Endothelial cell of umbilical vein (primary cell): ENCODE measurements around the gene MEGF11. TPM values are rescaled to one million over a fixed set of nuclear protein-coding genes. Genes with fewer than 3 reads are reported as not detected.

Source experiments
- BruUV-seq: library from RNA; stranded (reverse); fragments of 400-500 nt; replicated peaks from 2 replicates; lab custom pipeline; 2021; lab: Mats Ljungman, UMichigan
- CTCF ChIA-PET: fragments of 300-600, 350-600 bp; sonication (Branson Sonifier 250); formaldehyde crosslinking; loops from one replicate; lab custom pipeline; 2021; ENCODE audit warnings: antibody characterized with exemption, inconsistent platforms; lab: Charles Lee
- POLR2A ChIA-PET: fragments of 300-600, 350-600 bp; sonication (Branson Sonifier 250); formaldehyde crosslinking; loops from one replicate; lab custom pipeline; 2021; ENCODE audit warnings: antibody characterized with exemption, inconsistent platforms; lab: Charles Lee
- DNase-seq: peaks from one replicate; pipeline ENCODE4 v3.0.0-alpha.2; 2011; ENCODE audit warnings: low read depth, low spot score
- FAIRE-seq: peaks from 2 replicates; lab custom pipeline; 2011; peaks lifted over from hg19 to GRCh38; lab: Jason Lieb, UNC
- H2AFZ ChIP-seq: 2 replicates; pipeline ENCODE4 v1.6.0; 2012; ENCODE audit warnings: low read depth, low read length, control low read depth, inconsistent platforms
- H3K27ac ChIP-seq: 2 replicates; pipeline ENCODE4 v1.5.1; 2011; ENCODE audit warnings: low read depth, mild to moderate bottlenecking, control low read depth, low read length, moderate library complexity; ENCODE audit not compliant: insufficient read depth
- H3K27me3 ChIP-seq, 2 experiments: 2 replicates each; pipeline versions ENCODE4 v1.6.0 to v1.6.1; 2011; ENCODE audit warnings: low read length in 2 of 2, mixed read lengths in 1 of 2; ENCODE audit not compliant: control insufficient read depth in 2 of 2, insufficient read depth in 2 of 2
- H3K36me3 ChIP-seq, 2 experiments: 2 replicates in 1 of 2; 3 replicates in 1 of 2; pipeline ENCODE4 v1.5.1; 2011; ENCODE audit warnings: low read length in 2 of 2, mild to moderate bottlenecking in 1 of 2, moderate library complexity in 1 of 2; ENCODE audit not compliant: control insufficient read depth in 2 of 2, insufficient read depth in 2 of 2; ENCODE audit errors: extremely low read depth in 1 of 2
- H3K4me1 ChIP-seq: 3 replicates; pipeline ENCODE4 v1.5.1; 2011; ENCODE audit warnings: mild to moderate bottlenecking, low read length; ENCODE audit not compliant: control insufficient read depth, insufficient read depth; ENCODE audit errors: extremely low read depth
- H3K4me2 ChIP-seq: 2 replicates; pipeline ENCODE4 v1.6.1; 2011; ENCODE audit warnings: low read length, control low read depth, mixed read lengths; ENCODE audit not compliant: insufficient read depth
- H3K4me3 ChIP-seq, 3 experiments: fragments of 200-600 bp in 1 of 3; sonication (generic), shearing (Covaris generic) in 1 of 3; replicated peaks in 1 of 3; 2 replicates each; pipeline ENCODE4 v1.5.1; 2011 to 2016; ENCODE audit warnings: control low read depth in 3 of 3, low read length in 3 of 3, mild to moderate bottlenecking in 2 of 3, inconsistent platforms in 1 of 3, low read depth in 1 of 3, moderate library complexity in 1 of 3; ENCODE audit not compliant: insufficient read depth in 1 of 3
- H3K79me2 ChIP-seq: 2 replicates; pipeline ENCODE4 v1.6.0; 2012; ENCODE audit warnings: low read length, inconsistent platforms; ENCODE audit not compliant: control insufficient read depth, insufficient read depth
- H3K9ac ChIP-seq: replicated peaks from 2 replicates; pipeline ENCODE3; 2011; ENCODE audit warnings: low read length, control low read depth; ENCODE audit not compliant: insufficient read depth; ENCODE audit errors: extremely low read depth
- H3K9me1 ChIP-seq: replicated peaks from 3 replicates; pipeline ENCODE4 v1.6.0; 2011; ENCODE audit warnings: mild to moderate bottlenecking, low read length; ENCODE audit not compliant: control insufficient read depth, insufficient read depth; ENCODE audit errors: extremely low read depth
- H3K9me3 ChIP-seq: replicated peaks from 2 replicates; pipeline ENCODE4 v1.5.1; 2012; ENCODE audit warnings: low read length, inconsistent platforms; ENCODE audit not compliant: control insufficient read depth, insufficient read depth
- H4K20me1 ChIP-seq: replicated peaks from 2 replicates; pipeline ENCODE3; 2011; ENCODE audit warnings: mild to moderate bottlenecking, low read length; ENCODE audit not compliant: control insufficient read depth, insufficient read depth; ENCODE audit errors: extremely low read depth
- EZH2 ChIP-seq: IDR thresholded peaks from 2 replicates; pipeline ENCODE4 v1.6.1; 2012; ENCODE audit warnings: borderline replicate concordance, low read depth, mild to moderate bottlenecking, moderate library complexity, low read length, inconsistent platforms; ENCODE audit not compliant: severe bottlenecking
- FOS ChIP-seq: IDR thresholded peaks from 2 replicates; pipeline ENCODE4 v1.6.1; 2011; ENCODE audit warnings: mild to moderate bottlenecking, low read length, moderate library complexity, borderline replicate concordance; ENCODE audit not compliant: insufficient read depth
- GATA2 ChIP-seq: IDR thresholded peaks from 2 replicates; pipeline ENCODE4 v1.7.0; 2011; ENCODE audit warnings: low read depth, mild to moderate bottlenecking, moderate library complexity, mixed read lengths, low read length; ENCODE audit not compliant: insufficient read length, insufficient read depth
- JUN ChIP-seq: IDR thresholded peaks from 2 replicates; pipeline ENCODE4 v1.6.1; 2011; ENCODE audit warnings: borderline replicate concordance, low read depth; ENCODE audit not compliant: insufficient read length, insufficient read depth
- MYC ChIP-seq: IDR thresholded peaks from one replicate; pipeline ENCODE4 v1.6.1; 2011; ENCODE audit warnings: mild to moderate bottlenecking, low read depth, low read length
- POLR2A ChIP-seq: IDR thresholded peaks from 2 replicates; pipeline ENCODE4 v1.6.1; 2012; ENCODE audit warnings: low read depth, mild to moderate bottlenecking, control low read depth, low read length
- POLR2AphosphoS5 ChIP-seq: IDR thresholded peaks from 2 replicates; pipeline ENCODE4 v1.6.1; 2012; ENCODE audit warnings: low read depth, mild to moderate bottlenecking, control low read depth, low read length, moderate library complexity; ENCODE audit not compliant: insufficient read depth
- dilution Hi-C: fragments of 300-500 bp; cut with MboI; formaldehyde crosslinking; loops from one replicate; pipeline ENCODE4 v1.15.0; 2019; ENCODE audit warnings: low sequenced_read_pairs; ENCODE audit not compliant: extremely low pct_ligation_motif_present
- intact Hi-C: fragments of 100-400 bp; cut with micrococcal nuclease; formaldehyde crosslinking; loops from one replicate; pipeline ENCODE4 v1.10.0; 2022
- polyA plus RNA-seq, 4 experiments: library from polyadenylated mRNA; depleted of rRNA in 3 of 4; stranded (reverse) in 3 of 4; unstranded in 1 of 4; fragments of >200 nt; gene quantifications; 2 replicates each; pipeline versions ENCODE4 v1.2.1 to v1.2.3, GENCODE V29; 2011 to 2012; ENCODE audit warnings: missing spikeins in 1 of 4
- total RNA-seq: library from RNA; stranded (reverse); gene quantifications from 2 replicates; pipeline ENCODE4 v1.2.3, GENCODE V29; 2021
- TF ChIP-seq, protein P1 (sequence below), 2 donors: IDR thresholded peaks; 1 replicate in 1 of 2; 2 replicates in 1 of 2; pipeline ENCODE4 v1.5.1; 2011; ENCODE audit warnings: low read length in 2 of 2, mild to moderate bottlenecking in 2 of 2, moderate library complexity in 2 of 2, control low read depth in 1 of 2, inconsistent platforms in 1 of 2, low read depth in 1 of 2; ENCODE audit not compliant: insufficient read depth in 1 of 2; ENCODE audit errors: extremely low read depth in 1 of 2
- TF ChIP-seq, protein P2 (sequence below): IDR thresholded peaks from 2 replicates; pipeline ENCODE4 v1.6.1; 2011; ENCODE audit not compliant: insufficient read depth, insufficient read length

MEGF11 gene
- total and polyA plus RNA-seq, 2 donors (not counting 3 experiments of a cell fraction or from before 2014, with no cell fraction given), result not detected

DNA sequence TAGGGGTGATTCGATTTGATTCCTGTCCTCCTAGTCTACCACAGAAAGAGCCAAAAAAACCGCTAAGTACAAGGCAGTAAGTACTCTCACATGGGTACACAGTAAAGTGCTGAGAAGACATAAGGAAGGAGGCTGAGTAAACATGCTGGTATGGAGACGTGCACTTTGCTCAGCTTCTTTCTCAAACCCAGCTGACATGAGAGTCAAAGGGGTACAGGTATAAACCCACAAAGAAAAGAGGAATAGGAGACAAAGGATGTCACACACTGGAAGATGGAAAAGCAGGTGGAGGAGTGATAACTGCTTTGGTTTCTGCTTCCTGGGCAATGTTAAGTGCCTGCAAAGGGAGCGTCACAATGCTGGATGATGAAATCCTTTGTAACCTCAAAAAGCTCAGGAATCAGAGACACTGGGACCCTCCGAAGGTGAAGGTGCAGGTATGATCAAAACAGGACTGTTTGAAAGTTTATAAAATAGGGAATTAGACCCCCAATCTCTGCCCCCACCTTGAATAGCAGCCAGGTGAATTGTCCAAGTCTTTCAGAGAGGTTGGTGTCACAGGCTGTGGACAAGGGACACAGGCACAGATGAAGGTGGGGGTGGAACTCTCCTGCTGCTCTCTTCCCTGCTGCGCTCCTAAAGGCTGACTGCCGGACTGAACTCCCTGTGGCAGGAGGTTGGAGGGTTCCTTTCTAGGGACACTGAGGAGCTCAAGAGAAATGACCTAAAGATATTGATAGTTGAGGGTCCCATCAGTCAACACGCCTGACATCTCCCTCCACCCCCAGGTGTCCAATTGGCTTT, 282.4 kb downstream of the MEGF11 start:
- H3K79me2 ChIP-seq, result no peaks in the 10 kb centered on the region
- DNase-seq, result no peak
- TF ChIP-seq, protein P1, sequence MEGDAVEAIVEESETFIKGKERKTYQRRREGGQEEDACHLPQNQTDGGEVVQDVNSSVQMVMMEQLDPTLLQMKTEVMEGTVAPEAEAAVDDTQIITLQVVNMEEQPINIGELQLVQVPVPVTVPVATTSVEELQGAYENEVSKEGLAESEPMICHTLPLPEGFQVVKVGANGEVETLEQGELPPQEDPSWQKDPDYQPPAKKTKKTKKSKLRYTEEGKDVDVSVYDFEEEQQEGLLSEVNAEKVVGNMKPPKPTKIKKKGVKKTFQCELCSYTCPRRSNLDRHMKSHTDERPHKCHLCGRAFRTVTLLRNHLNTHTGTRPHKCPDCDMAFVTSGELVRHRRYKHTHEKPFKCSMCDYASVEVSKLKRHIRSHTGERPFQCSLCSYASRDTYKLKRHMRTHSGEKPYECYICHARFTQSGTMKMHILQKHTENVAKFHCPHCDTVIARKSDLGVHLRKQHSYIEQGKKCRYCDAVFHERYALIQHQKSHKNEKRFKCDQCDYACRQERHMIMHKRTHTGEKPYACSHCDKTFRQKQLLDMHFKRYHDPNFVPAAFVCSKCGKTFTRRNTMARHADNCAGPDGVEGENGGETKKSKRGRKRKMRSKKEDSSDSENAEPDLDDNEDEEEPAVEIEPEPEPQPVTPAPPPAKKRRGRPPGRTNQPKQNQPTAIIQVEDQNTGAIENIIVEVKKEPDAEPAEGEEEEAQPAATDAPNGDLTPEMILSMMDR (IDR thresholded peaks at IDR 0.05; ENCODE audit: extremely low read depth in 1 of 2, insufficient read depth in 1 of 2, low read depth in 1 of 2, low read length in 2 of 2), result no peak
- no peak for TF ChIP-seq MYC
- no peak for TF ChIP-seq GATA2
- TF ChIP-seq, protein P2, sequence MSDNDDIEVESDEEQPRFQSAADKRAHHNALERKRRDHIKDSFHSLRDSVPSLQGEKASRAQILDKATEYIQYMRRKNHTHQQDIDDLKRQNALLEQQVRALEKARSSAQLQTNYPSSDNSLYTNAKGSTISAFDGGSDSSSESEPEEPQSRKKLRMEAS, result no peak
- no peak for TF ChIP-seq POLR2A
- TF ChIP-seq EZH2, result no peak
- no peak for TF ChIP-seq FOS
- TF ChIP-seq JUN, result no peak
- TF ChIP-seq POLR2AphosphoS5, result no peak
- H4K20me1 ChIP-seq, result no peaks in the 10 kb centered on the region
- no peak overlapping the region for H3K4me3 ChIP-seq
- no peaks in the 10 kb centered on the region for H3K36me3 ChIP-seq
- no TSS peak for BruUV-seq
- H3K27ac ChIP-seq, result no peak overlapping the region
- intact Hi-C loops, result no loop called here
- dilution Hi-C loops, result no loop called here
- H3K4me2 ChIP-seq, result no peak overlapping the region
- no peak overlapping the region for H3K9ac ChIP-seq
- no peaks in the 10 kb centered on the region for H3K9me3 ChIP-seq
- ChIA-PET CTCF (no interaction called here), POLR2A (no interaction called here)
- H3K4me1 ChIP-seq, result no peaks in the 10 kb centered on the region
- peaks cover 19 to 23% of the 10 kb centered on the region in 2 experiments for H3K27me3 ChIP-seq
- H3K9me1 ChIP-seq, result no peaks in the 10 kb centered on the region
- no peak for FAIRE-seq
- H2AFZ ChIP-seq, result no peak overlapping the region
